Fibroblast of the conjunctiva (primary cell): ENCODE data around the gene GIT1.

ENCODE experiments used
- DNase-seq: peaks from one replicate; pipeline ENCODE4 v3.0.0-alpha.2; 2010; ENCODE audit warnings: low read depth

The GIT1 gene, protein sequence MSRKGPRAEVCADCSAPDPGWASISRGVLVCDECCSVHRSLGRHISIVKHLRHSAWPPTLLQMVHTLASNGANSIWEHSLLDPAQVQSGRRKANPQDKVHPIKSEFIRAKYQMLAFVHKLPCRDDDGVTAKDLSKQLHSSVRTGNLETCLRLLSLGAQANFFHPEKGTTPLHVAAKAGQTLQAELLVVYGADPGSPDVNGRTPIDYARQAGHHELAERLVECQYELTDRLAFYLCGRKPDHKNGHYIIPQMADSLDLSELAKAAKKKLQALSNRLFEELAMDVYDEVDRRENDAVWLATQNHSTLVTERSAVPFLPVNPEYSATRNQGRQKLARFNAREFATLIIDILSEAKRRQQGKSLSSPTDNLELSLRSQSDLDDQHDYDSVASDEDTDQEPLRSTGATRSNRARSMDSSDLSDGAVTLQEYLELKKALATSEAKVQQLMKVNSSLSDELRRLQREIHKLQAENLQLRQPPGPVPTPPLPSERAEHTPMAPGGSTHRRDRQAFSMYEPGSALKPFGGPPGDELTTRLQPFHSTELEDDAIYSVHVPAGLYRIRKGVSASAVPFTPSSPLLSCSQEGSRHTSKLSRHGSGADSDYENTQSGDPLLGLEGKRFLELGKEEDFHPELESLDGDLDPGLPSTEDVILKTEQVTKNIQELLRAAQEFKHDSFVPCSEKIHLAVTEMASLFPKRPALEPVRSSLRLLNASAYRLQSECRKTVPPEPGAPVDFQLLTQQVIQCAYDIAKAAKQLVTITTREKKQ

DNA sequence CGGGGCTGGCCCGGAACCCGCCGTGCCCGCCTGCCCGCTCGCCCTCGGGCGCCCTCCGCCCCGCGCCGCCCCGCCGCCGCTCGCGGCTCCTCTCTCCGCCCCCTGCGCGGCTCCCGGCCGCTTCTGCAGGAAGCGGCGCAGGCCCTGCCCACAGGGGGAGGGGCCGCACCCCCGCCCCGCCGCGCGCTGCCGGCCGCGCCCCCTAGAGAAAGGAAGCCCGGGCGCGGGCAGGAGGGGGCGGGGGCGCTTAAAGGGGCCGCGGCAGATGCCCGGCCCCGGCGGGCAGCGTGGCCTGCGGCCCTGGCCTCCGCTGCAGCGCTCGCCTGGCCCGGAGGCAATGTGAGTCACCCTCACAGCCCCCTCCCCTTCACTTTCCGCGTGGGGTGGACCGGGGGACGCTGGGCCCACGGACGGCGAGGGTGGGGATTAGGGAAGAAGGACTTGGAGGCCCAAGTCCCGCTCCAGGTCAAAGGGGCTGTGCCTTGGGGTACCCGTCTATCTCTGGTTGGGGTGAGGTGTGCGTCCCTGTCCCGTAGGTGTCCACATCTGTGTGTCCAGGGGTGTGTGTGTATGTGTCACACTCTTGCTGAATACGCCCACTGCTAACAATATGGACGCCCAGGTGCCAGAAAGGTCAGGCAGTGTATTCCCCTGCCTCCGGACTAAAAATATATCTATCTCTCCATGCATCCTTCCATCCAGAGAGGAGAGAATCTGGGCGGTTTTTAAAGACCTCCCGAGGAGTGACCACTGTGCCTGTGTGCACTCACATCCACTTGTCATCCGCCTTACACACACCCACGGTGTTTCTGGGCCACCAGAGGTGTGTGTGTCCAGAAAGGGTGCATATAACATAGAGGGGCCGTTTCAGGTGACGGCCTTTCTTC lies at the start of gene GIT1:
GIT1 (minus strand) TSS at position 125 of the 887 bp plus-strand sequence. CDS start 270 bp downstream, outside the sequence.
- DNase-seq = peak; percentile 65

DNA sequence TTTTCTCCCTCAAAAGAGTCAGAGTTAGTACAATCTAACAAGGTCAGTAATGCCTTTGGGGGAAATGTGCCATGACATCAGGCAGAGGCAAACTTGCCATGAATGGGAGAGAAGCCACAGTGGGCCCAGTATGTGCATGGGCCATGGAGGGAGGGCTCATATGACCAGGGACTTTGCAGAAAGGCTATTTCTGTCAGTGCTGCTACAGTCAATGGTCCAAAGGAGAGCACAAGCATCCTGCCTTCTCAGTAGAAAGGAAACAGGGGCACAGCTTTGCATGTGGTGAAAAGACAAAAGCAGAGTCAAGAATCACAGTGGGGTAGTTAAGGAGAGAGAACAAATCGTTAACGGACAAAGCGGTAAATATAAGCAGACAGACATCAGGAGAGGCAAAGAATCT lies 44.4 kb upstream of the GIT1 start:
- no peak for DNase-seq

DNA sequence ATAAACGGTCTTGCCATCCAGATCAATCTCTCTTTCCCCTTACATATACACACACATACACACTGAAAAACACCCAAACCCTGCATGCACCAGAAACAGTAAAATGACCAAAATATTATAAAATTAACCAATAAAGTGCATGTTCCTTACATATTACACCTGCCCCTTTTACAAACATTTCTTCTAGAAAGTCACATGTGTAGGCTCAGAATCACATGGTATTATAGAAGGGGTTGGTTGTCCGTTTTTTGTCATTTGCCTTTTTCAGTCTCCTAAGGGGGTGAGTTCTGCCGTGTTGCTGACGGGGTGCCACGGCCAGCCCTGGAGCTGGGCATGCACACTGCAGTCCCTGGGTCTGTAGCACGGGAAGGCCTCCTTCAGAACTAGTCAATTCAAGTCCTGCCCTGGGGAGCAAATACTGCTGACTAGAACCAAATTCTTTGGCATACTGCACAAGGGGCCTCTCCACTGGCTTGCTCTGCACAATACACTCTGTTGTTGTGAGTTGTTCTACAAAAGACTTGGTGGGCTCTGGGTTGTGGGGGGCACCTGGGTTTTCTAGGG lies 41.3 kb upstream of the GIT1 start:
- DNase-seq = no peak

DNA sequence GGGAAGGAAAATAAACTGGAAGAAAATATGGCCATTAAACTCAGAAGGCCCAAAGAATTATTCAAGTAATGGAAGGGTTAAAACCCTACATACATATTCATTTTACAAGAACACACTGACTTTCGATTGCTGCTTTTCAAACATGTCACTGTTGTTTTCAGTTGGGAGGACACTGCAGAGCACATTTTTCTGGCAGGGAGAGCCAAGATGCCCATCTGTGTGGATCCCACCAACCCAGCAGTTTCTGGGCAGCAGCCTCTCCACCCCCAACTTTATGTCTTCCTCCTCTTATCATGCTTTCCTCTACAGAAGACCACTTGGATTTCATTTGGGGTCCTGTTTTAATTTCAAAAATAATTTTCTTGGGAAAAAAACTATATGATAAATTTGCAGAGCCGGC lies 40.4 kb upstream of the GIT1 start:
- no peak for DNase-seq

DNA sequence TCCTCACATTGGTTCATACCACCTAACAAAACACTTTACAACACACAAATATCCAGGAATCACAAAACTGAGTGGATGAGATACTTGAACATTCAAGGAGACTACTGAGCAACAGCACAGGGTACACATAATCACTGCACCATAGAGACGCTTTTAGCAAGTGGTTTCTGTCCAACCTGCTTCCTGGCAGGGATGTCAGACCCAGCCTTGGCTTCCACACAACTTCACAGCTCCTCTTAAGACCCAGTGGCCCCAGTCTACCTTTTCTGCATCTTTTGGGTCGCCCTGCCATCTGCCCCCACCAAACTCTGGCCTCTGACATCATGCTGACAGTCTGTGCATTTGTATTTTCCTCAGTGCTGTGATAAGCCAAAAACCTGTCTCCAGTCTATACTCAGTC lies 39.2 kb upstream of the GIT1 start:
- no peak for DNase-seq

DNA sequence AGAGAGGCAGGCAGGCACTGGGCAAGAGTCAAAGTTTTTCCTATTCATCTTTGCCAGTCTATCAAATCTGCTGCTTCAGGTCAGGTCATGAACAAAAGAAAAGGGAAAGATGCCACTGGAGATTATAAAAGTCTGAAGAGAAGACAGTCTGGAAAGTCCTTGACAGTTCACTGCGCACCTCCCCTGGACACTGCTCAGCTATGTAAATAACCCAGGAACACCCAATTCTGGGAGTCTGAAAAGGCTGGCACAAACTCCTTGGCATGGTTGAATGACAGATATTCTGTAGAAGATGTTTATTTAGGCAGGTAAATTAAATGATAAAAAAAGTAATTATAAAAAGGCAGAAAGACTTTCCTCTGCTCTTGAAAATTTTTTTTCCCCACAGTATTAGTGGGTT lies 38.5 kb upstream of the GIT1 start:
- DNase-seq = no peak

DNA sequence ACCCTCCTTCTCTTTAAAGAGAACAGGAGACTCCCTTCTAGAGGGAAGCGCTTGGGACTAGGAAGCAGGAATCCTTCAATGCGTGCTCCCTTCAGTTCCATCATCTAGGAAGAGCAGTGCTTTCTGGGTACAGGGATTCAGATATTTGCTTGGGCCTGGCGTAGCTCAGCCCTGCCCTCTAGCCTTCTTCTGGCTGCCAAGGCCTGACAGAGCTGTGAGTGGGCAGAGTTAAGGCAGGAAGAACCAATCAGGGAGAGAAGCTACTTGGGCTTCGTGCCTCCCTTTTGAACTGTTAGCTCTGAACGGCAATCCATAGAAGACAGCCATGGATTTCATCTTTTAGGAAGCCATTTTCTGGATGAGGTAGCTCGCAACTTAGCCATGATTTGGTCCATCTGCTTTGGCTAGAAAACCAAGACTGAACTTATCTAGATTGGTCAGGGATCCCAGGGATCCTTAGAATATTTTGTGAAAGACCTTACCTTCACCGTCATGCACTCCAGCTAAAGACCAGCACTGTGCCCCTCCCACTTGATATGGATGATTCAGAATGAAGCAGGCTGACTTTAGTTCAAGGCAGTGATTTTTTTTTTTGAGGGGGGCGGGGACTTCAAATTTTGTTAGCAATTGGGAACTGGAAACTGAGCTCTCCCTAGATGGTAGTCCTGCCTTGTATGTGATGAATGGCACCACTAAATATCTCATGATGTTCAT lies 35.7 kb upstream of the GIT1 start:
- peak; percentile 39 for DNase-seq

DNA sequence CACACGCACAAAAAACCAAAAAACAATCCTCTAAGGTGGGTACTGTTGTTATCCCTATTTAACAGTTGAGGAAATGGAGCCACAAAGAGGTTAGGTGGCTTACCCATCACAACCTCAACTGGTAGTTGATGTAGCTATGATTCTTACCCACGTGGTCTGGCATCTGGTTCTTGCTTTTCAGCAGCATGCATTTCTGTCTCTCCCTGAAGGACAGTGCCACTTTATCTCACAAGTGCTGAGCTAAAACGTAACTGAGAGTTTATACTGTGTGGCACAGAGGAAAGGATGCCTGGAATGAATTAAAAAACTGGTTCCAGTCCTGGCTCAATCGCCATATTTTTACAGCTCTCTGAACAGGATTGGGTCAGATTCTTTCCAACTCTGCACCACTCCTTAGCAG lies 35.1 kb upstream of the GIT1 start:
- no peak for DNase-seq

DNA sequence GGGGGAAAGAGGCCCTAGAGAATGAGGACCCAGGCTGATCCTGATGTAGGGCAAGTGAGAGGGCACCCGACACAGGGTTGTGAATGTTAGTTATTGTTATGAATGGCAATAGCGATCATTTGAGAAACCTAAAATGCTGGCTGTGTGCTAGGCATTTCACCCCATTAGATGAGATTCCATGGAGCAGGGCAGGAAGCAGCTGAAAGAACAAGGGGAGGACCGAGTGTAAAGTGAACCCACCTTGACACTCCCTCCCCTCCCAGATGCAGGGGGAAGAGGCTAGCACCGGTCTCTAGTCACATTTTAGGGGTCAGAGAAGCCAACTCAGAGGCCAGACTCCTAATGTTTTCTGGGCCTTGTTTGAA lies 33.8 kb upstream of the GIT1 start:
- DNase-seq = no peak

DNA sequence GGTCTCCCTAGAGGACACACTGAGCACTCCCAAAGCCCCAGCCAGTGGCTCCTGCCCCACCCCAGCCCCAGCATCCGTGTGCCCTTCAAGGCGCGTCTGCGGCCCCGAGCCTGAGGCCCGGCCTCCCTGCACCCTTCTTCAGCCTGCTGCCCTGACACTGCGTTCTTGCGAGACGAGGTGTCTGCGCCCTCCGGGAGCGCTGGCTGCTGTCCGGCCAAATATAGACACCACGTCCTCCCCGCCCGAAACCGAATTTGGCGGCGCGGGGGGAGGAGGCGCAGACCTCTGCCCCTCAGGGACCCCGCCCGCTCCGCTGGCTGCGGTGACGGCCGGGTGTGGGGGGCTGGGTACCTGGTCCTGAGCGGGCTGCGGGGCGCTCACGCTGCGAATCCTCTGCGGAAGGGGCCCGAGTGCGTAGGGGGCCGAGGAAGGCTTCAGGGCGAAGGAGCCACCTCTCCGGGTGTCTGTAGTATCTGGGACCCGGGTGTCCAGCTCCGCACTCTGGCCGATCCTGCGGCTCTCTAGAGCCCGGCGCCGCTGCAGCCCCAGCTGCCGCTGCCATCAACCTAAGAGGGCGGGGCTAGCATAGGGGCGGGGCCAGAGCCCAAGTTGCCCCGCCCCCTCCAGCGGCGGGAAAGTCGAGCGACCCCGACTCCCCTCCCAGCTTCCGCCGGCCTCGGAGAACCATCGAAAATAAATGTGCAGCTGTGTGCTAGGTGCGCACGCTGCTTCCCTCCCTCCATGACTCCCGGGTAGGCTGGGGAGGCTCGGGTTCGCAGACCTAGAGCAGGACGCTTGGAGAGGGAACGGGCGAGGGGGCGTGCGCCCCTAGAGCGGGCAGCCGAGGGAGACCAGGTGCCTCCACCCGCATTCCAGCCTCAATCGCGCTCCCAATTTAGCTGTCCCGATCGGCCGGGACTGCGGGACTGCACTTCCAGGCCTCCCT lies 33.2 kb upstream of the GIT1 start, which contains the start of gene CORO6:
CORO6 (minus strand) TSS at position 576 of the 946 bp plus-strand sequence. CDS start 1,491 bp downstream, outside the sequence.
- no peak for DNase-seq

DNA sequence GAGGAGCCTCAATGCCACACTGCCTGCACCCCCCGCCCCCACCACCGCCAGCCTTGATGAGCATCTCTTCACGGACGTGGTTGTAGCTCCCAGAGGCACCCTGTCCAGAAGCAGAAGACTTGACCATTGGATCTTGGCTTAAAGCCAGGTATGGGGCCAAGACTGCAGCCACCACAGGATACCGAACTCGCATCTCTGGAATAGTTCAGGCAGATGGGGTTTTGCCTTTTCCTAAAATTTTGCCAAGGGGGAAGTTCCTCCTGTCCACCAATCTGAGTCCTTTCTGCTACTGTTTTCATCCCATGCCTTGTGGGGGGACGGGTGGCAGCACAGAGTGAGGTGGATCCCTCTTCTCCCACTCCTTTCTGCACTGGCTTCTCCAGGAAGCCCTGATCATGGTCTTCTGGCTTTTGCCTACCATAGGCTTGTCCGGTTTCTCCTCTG lies 32.3 kb upstream of the GIT1 start:
- no peak for DNase-seq

DNA sequence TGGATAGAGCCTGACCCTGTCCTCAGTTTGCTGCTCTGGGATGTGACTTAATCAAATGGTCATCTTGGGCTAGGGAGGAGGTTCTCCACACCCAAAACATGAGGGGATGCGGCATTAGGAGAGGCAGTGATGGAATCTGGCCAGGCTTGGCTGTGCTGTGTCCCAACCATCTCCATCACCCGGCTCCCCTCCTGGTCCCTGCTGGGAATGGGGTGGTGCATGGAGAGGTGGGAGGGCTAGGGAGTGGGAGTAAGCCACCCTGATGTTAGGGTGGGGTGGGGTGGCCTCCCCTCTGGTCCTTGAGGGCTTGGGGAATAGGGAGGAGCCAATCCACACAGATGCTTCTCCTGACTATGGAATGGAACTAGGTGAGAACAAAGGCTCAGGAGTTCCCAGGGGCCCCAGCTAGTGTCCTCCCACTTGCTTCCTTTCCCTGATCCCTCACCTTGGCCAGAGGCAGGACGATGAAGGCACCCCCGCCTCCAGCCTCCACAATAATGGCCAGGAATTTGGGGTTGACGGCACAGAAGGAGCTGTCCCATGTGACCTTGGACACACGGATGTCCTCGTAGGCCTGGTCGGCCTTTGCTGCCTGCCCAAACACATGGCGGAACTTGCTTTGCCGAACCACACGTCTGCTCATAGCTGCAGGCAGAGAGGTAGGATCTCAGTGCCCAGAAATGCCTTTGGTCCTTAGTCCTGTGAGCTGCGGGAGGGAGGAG lies 31.5 kb upstream of the GIT1 start:
- no peak for DNase-seq

DNA sequence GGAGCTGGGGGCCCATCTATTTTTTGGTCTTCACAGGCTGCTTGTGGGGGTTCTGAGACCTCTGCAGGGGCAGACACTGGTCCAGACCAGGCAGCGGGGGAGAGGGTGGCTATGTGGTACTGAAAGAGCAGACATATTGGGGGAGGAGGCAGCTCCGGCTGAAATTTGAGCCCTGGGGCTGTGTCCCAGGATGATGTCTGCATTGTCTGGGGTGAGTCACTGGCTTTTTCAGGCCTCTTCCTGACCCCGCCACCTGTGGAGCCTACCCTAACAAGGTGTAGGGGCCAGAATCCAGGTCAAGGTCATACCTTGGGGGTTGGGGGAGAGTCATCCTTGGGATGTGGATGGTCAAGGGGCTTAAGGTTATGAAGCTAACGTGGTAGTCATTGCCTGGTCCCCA lies 30.8 kb upstream of the GIT1 start:
- DNase-seq = no peak

DNA sequence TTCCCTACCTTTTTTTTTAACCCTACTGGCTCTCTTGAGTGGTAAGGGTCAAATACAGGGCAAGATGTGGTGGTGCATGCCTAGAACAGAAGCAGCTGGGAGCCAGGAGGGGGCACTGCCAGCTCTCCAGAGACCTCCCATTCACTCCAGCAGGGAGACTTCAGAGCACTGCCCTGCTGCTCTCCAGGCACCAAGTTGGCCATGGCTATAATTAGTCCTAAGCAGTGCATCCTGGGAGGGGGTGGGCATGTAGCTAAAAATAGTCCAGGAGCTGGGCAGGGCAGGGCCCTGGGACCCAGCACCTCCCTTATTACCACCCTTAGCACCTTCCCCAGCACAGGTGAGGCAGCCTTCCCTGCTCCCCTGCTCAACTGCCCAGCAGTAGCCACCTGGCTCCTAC lies 29.8 kb upstream of the GIT1 start:
- no peak for DNase-seq

DNA sequence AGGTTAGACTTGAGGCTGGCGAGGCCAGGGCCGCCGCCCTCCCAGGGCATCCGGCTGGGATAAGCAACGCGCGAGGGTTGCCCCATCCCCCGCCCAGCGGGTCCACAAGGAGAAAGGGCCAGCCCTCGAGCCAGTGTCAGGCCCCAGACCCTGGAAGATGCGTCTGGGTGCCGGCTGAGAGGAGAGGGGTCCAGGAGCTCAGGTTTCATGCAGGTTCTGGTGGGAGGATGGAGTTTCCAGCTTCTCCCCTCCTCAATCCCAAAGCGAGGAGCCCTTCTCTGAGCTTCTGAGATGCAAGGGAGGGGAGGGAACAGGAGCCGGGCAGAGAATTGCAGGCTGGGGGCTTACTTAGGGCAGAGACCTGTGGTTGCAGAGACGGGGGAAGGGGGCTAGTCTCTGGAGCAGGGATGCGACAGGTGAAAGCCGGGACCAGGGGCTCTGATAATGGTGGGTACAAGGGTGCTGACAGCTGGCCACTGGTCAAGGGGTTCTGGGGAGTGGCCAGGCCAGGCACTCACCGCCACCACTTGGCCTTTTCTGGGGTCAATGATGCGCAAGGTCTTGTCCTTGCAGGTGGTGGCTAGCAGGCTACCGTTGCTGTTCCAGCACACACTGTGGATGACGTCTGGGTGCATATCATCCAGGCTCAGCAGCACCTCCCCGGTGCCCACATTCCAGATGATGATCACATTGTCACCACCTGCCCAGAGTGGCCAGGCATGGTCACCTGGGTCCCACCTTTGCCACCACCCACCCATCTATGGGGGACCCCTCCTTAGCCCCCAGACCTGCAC lies 29.0 kb upstream of the GIT1 start:
- DNase-seq = no peak

DNA sequence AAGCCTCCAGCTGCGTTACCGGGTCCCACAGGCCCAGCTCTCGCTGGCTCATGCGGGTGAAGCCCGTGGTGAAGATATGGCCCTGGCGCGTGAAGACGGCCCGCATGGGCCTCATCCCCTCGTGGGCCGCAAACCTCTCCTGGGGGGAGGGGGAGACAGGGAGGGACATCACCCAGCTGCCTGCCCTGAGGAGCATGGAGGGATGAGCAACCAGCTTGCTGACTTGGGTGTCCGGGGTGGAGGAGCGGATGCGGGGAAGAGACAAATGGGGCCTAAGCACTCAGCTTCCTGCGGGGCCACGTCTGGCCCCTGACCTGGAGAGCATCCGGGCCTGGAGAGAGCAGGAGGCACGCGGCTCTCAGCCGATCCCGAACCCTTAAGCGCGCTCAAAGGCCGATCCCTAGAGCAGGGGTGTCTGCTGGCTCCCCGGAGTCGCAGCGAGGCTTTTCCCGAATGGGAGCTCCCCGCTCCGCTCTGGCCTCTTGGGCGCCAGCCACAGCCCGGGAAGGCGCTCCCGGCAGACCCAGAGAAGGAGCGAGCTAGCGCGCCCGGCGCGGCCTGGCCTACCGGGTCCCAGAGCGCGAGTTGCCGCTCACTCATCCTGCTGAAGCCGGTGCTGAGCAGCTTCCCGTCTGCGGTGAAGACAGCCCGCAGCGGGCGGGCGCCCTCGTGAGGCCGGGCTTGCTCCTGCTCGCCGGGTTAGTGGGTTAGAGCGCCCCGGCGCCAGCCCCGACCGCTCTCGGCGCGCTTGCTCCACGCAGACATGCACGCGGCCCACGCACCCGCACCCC lies 28.2 kb upstream of the GIT1 start:
- DNase-seq = peak; percentile 42

DNA sequence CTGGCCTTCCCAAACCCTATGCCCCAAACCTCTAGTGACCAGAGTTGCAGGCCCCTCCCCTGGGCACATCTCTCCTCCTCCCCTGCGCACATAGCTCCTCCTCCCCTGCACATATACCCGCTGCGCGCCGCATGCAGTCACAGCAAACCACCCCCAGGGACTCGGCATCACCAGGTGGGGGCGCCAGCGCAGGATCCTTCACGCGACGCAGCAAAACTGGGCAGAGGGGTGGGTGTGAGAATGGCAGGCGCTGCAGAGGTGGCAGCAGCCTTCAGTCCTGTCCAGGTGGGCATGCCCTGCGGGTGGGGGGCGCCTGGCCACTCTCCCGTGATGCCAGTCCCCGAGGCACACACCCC lies 27.7 kb upstream of the GIT1 start:
- DNase-seq = peak; percentile 47
